H1 (cell line): ENCODE results near the gene JDP2. TPM values are rescaled to one million over a fixed set of nuclear protein-coding genes. Genes with fewer than 3 reads are reported as not detected.

ENCODE experiments used
- CBX8 ChIP-seq: fragments of 300-800, 300-1000 bp; sonication (generic); IDR thresholded peaks from 2 replicates; pipeline ENCODE4 v1.7.1; 2016; ENCODE audit warnings: low read depth, low read length, borderline replicate concordance
- CHD7 ChIP-seq: fragments of 300-600 bp; sonication (generic); IDR thresholded peaks from 2 replicates; pipeline ENCODE4 v1.7.1; 2012; ENCODE audit warnings: low read length, moderate library complexity, mild to moderate bottlenecking, inconsistent platforms; ENCODE audit not compliant: insufficient replicate concordance
- GABPA ChIP-seq: IDR thresholded peaks from 2 replicates; pipeline ENCODE4 v1.6.1; 2011; ENCODE audit warnings: mild to moderate bottlenecking, low read length, moderate library complexity, borderline replicate concordance; ENCODE audit not compliant: insufficient read depth
- MAX ChIP-seq: IDR thresholded peaks from 2 replicates; pipeline ENCODE4 v1.6.1; 2012; ENCODE audit warnings: inconsistent platforms
- POU5F1 ChIP-seq: IDR thresholded peaks from 2 replicates; pipeline ENCODE4 v1.6.1; 2011; ENCODE audit warnings: low read depth, mild to moderate bottlenecking, low read length, moderate library complexity
- RFX5 ChIP-seq: IDR thresholded peaks from 2 replicates; pipeline ENCODE4 v1.6.1; 2011; ENCODE audit warnings: low read depth, low read length, improper control_type of control experiment, borderline replicate concordance
- polyA plus RNA-seq, 7 experiments: library from polyadenylated mRNA; depleted of rRNA in 3 of 7; stranded (reverse) in 5 of 7; unstranded in 2 of 7; fragments of >200 nt in 5 of 7; fragments of 200-250 nt in 2 of 7; gene quantifications; 1 replicate in 5 of 7; 2 replicates in 1 of 7; 4 replicates in 1 of 7; pipeline versions ENCODE4 v1.2.1 to v1.2.3, GENCODE V29; 2011 to 2013; ENCODE audit warnings: missing spikeins in 2 of 7, mixed read lengths in 2 of 7
- total RNA-seq: library from RNA; stranded (reverse); fragmentation: NEBNext Ultra II Directional; extraction: Animal tissue kit (Norgen Biotek cat#: 25700); gene quantifications from 2 replicates; pipeline ENCODE4 v1.2.1, GENCODE V29; 2021

Gene JDP2
- total and polyA plus RNA-seq, 2 of the 8 experiments (the other 6 are each of a cell fraction or from before 2014, with no cell fraction given), result 8.9 to 27.2 TPM

GRCh38 chr14:75399321-75399720 lies 28.5 kb upstream of the JDP2 start (continued):
- TF ChIP-seq CHD7 (no peak), POU5F1 (no peak), CBX8 (no peak), MAX (no peak), RFX5 (no peak), GABPA (no peak)
